ENCODE results near the gene PGRMC2. TPM values are rescaled to one million over a fixed set of nuclear protein-coding genes. Genes with fewer than 3 reads are reported as not detected.
"Not testable (repeated sequence)": the region's sequence is repeated elsewhere in the genome, so short reads cannot be mapped to it uniquely, and the experiment has no call there.

The PGRMC2 gene
- total RNA-seq, 1 experiment from 2014 or later: 19.9 TPM

DNA sequence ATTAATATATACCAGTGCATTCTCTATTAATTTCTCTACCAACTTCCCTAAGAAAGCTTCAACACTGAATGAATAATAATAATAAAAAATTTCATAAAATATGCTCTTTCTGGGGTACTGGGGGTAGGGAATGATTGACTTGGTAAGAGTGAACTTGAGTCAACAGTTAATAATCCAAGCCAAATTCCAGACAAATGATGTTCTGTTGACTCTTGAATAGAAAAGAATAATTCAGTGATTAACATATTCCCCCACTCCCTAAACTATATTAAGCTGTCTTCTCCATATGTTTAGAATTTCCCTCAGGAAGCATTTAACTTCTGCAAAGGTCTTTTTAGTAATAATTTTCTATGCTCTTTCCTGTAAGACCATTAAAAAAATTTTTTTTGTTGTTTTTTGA, 12.3 kb downstream of the PGRMC2 start:
- DNase-seq (ENCODE audit: extremely low read depth, low read depth): no peak

DNA sequence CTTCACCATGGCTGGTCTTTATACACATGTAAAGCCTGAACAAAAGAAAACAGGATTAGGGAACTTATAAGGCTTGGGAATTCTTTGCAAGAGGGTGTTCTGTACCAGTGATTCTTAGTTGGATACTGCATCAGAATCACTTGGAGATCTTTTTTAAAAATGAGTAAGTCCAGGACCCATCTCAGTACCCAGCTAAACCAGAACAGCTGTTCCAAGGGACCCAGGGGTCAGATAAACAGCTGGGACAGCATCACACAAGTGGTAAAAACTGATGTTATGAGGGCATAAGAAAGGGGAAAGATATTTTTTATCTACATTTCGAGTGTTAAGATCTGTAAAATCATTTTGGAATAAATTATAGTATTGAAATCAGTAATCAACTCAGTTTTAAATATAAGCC, 16.1 kb downstream of the PGRMC2 start:
- no peak for DNase-seq (ENCODE audit: extremely low read depth, low read depth)

DNA sequence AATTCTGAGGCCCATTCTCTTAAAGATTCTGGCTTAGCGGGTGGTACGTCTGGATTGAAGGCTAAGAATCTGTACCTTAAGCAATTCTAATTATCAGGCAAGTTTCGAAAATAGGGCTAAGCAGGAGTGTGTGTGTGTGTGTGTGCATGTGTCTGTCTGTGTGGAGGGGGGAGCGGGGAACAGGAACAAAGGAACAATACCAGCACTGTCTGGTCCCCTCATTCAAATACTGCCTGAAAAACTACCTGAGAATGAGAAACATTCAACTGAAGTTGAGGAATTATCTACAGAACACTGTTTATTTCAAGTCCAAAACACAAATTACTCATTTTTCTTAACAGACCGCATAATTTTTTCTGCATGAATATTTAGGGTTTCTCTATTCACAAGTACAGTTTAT, 18.6 kb downstream of the PGRMC2 start:
- DNase-seq (ENCODE audit: extremely low read depth, low read depth): no peak

DNA sequence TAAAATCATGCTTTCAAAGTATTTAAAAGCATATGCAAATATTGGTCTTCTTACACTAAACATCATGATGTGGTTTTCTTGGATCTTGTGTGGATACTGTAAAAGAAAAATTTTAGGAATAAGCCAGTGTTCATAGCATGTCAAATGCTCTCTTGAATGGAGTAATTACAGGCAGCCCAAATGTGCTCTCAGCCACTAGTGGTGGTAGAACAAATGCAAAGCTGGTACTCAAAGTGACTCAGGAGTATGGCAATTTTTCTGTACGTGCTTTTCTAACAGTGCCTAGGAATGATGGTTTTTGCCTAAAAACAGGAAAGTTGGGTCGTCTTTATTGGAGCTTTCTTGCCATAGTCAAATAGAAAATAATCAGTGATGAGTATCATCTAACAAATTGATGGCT, 19.9 kb downstream of the PGRMC2 start:
- DNase-seq (ENCODE audit: extremely low read depth, low read depth): no peak

DNA sequence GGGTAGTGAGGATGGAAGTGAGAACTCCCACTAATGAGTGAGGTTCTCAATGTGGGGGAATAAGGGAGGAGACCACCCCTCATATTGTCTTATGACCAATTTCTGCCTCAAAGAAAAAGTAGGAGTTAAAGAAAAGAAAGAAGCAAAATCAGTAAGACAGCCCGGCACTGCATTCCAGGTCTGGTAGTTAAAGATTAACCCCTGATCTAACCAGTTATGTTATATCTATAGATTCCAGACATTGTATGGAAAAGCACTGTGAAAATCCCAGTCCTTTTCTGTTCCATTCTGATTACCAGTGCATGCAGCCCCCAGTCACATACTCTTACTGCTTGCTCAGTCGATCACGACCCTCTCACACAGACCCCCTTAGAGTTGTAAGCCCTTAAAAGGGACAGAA, 20.4 kb downstream of the PGRMC2 start:
- DNase-seq (ENCODE audit: extremely low read depth, low read depth): not testable (repeated sequence)

DNA sequence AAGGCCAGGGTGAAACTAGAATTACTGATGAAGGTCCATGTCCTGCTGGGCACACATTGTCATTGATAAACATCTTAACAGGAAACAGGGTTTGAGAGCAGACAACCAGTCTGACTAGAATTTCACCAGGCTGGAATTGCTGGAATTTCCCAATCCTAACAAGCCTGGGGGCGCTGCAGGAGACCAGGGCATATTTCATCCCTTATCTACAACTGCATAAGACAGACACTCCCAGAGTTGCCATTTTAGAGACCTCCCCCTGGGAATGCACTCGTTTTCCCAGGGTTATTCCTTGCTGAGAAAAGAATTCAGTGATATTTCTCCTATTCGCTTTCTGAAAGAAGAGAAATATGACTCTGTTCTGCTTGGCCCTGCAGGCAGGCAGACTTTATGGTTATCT, 22.1 kb downstream of the PGRMC2 start:
- DNase-seq (ENCODE audit: extremely low read depth, low read depth): not testable (repeated sequence)

DNA sequence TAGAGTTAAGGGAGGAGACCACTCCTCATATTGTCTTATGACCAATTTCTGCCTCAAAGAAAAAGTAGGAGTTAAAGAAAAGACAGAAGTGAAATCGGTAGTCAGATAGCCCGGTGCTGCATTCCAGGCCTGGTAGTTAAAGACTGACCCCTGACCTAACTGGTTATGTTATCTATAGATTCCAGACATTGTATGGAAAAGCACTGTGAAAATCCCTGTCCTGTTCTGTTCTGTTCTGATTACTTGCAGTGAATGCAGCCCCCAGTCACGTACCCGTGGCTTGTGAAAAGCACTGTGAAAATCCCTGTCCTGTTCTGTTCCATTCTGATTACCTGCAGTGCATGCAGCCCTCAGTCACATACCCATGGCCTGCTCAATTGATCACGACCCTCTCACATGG, 27.7 kb downstream of the PGRMC2 start:
- DNase-seq (ENCODE audit: extremely low read depth, low read depth): not testable (repeated sequence)

DNA sequence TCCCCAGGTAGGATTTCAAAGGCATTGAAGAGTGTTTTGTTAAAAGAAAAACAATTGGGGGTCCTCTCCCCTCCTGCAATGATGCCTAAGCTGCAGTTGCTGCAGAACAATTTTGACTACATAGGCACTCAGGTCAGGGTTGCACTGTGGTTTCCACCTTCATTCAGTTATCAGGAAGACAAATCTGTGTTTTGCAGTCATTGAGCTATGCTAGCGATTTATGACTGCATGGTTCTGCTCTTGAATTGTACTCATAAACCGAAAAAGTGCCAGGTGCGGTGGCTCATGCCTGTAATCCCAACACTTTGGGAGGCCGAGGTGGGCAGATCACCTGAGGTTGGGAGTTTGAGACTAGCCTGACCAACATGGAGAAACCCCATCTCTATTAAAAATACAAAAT, 29.4 kb downstream of the PGRMC2 start:
- not testable (repeated sequence) for DNase-seq (ENCODE audit: extremely low read depth, low read depth)

DNA sequence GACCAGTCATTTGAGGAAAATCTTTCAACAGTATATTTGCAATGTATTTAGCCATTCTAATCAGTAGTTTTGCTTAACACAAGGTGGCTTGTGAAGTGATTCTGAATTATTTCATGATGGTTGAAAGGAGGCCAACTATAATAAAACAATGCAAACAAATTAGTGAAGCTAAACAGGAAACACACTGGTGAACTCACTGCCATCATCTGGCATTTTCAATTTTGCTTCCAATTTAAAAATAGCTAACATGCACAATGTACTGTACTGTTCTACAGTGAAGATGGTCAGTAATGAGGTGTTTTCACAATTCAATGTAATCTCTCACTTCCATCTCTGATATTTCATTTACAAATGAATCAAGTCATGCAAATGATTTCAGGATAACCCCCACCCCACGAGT, 31.1 kb downstream of the PGRMC2 start:
- DNase-seq (ENCODE audit: extremely low read depth, low read depth): no peak

DNA sequence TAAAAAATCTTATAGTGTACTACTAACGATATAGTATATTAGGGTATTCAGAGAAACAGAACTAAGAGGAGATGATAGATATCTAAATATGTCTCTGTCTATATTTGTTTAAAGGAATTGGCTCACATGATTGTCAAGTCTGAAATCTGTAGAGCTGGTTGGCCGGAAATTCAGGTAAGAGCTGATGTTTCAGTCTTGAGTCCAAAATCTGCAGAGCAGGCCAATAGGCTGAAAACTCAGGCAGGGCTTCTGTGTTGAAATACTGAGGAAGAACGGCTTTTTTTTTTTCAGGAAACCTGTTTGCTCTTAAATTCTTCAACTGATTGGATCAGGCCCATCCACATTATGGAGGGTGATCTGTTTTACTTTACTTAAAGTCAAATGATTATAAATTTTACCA, 31.7 kb downstream of the PGRMC2 start:
- no peak for DNase-seq (ENCODE audit: extremely low read depth, low read depth)

DNA sequence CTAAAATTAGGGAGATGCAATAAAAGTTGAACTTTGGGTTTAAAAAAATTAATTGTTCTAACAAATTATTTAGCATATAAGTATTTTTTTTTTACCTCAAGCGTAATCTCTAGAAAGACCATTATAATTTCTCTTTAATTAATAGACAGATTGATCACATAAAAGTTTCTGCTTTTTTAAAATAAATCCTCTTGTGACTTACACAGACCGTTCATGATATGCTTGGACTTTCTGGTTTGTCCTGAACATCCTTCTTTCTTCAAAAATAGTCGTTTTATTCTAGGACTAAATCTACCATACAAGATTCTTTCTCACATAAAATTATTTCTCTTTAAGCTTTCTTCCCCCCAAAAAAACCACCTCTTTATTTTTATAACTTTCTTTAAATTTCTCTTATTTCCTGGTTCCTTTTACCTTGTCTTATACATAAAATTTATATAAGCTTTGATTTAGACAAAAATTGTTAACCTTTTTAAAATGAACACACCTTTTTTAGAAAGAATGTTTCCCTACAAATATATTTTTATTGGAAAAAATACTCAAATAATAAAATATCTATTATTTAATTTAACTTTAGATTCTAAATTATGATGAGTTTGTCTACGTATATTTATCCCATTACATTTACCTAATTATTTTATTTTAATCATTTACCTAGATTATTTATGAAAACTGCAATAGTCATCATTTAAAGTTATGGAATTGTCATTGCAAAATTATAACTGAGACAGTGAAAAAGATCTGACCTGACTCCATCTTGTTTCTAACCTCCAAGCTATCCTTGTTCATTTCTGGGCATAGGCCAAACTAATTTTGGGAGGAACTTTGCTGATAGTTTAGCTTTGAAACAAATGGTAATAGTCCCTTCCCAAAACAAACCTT, 37.6 kb downstream of the PGRMC2 start:
- no peak for DNase-seq (ENCODE audit: extremely low read depth, low read depth)

DNA sequence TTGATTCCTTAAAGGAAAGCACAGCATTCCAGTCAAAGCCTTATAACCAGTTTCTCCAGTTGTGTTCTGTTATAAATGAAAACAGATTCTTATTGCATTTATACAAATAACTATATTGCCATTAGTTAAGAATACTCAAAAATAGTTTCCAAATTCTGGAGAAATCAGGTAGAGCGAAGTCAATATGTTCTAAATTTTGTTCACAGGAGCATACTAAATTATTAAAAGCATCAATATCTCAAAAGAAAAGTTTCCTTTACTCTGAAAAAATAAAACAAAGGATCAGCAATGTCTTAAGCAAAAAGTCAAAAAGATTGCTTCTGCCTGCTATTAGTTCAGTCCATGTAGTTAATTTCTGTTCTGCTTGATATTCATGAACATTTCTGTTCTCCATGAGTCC, 39.7 kb downstream of the PGRMC2 start:
- DNase-seq (ENCODE audit: extremely low read depth, low read depth): no peak

DNA sequence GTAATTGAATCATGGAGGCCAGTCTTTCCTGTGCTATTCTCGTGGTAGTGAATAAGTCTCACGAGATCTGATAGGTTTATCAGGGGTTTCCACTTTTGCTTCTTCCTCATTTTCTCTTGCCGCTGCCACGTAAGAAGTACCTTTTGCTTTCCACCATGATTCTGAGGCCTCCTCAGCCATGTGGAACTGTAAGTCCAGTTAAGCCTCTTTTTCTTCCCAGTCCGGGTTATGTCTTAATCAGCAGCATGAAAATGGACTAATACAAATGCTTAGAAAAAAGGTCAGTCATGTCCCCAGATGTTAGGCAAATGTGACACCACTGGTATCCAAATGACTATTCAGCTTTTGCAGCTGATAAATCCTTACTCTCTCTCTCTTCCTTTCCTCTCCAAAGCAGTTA, 42.2 kb downstream of the PGRMC2 start:
- DNase-seq (ENCODE audit: extremely low read depth, low read depth): not testable (repeated sequence)

DNA sequence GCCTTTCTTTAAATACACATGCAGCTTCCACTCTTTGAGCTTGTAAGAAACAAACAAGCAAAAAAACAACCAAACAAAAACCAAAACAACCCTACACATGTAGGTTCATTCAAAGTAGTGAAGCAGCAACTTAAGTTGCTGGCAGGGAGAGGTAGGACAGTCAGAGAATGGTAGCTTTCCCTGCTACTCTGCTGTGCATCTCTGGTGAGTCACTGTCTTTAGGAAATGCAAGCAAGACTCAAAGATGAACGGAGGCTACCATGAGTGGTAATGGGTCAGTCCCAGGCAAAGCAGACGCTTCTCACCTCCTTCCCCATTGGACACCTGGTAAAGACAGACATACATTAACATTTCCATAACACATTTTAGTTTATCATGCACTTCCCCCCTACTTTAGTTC, 43.2 kb downstream of the PGRMC2 start:
- no peak for DNase-seq (ENCODE audit: extremely low read depth, low read depth)

DNA sequence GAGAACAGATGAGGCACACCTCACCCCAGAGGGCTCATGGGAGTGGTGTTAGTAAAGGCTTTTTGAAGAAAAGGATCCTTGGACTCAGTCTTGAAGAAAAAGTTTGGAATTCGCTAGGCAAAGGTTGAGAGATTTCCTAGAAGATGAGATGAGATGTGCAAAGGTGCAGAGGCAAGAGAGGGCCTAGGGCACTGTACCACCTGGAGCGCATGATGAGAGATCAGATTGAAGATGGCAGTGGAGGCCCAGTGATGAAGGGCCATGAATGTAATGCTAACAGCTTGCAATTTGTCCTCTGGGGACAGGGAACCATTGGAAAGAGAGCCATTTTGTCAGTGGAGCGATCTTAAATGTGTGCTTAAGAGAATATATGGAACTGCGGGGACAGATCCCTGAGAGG, 45.0 kb downstream of the PGRMC2 start:
- no peak for DNase-seq (ENCODE audit: extremely low read depth, low read depth)

DNA sequence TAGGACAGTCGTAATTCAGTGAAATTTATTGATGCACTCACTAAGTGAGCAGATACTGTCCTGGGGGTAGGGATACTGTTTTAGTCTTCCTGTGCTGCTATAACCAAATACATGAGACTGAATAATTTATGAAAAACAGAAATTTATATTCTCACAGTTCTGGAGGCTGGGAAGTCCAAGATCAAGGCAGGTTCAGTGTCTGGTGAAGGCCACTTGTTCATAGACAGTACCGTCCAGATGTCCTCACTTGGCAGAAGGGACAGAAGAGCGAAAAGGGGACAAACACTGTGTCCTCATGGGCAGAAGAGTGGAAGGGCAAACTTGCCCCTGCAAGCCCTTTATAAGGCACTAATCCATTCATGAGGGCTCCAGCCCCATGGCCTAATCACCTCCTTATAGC, 45.6 kb downstream of the PGRMC2 start:
- no peak for DNase-seq (ENCODE audit: extremely low read depth, low read depth)

DNA sequence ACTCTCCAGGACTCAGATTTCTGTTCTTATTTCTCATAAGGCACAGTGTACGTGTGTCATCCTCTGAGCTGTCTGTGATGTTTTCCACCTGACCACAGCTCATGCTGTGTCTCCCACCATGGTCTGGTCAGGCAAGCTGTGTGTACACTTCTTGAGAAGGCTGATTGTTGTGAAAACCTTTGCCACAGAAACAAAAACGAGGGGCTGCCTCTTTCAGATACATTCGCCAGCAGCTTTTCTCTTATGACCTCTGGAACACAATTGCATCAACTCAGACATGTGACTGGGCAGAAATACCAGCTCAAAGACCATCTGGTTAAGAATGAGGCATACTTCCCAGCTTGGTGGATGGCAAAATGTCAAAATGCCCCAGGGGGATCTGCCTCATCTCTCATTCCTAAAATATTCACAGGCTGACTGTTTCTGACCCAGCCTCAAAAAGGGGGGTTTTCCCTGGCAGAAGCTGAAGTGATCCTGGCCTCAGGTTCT, 46.1 kb downstream of the PGRMC2 start:
- peak; percentile 13 for DNase-seq (ENCODE audit: extremely low read depth, low read depth)

DNA sequence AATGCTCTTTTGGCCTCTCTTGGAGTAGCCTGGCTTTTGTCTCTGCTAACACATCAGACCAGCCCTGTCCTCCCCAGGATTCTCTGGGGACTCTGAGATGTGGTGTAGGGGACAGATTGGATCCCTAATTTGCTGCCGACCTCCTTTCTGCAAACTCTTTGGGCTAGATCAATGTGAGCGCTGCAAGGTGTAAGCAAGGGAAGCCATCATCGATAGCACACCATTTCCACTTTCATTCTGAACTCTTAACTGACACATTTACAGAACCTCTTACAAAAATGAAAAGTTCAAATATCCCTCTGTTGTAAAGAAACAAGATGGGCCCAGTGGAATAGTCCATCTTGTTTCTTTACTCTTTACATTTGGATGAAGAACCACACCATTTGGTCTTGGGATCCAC, 46.6 kb downstream of the PGRMC2 start:
- DNase-seq (ENCODE audit: extremely low read depth, low read depth): no peak

DNA sequence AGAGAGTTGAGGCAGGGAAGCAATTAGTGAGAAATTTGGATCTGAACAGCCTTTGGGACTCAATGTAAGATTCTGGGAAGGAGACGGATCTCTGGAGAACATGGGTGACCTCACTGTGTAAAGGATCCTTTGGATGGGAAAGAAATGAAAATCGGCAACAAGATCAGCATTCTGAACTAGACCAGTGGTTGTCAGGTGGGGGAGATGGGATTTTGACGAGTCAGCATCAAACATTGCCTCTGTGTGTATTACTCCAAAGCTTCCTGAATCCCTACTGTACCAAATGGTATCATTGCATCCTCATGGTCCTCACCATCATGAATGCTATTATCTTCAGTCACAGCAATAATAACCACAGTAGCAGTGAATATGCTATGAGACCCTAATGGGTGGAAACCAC, 52.8 kb downstream of the PGRMC2 start:
- DNase-seq (ENCODE audit: extremely low read depth, low read depth): no peak

DNA sequence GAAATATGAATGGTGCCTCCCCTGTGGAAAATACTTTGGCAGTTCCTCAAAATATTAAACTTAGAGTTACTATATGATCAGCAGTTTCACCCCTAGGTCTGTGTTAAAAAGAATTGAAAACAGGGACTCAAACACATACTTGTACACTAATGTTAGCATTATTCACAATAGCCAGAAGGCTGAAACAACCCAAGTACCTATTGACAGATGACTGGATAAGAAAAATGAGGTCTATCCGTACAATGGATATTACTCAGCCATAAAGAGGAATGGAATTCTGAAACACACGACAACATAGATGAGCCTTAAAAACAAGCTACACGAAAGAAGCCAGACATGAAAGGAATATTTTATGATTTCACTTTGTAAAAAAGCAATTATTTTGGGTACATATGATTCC, 54.9 kb downstream of the PGRMC2 start:
- no peak for DNase-seq (ENCODE audit: extremely low read depth, low read depth)

DNA sequence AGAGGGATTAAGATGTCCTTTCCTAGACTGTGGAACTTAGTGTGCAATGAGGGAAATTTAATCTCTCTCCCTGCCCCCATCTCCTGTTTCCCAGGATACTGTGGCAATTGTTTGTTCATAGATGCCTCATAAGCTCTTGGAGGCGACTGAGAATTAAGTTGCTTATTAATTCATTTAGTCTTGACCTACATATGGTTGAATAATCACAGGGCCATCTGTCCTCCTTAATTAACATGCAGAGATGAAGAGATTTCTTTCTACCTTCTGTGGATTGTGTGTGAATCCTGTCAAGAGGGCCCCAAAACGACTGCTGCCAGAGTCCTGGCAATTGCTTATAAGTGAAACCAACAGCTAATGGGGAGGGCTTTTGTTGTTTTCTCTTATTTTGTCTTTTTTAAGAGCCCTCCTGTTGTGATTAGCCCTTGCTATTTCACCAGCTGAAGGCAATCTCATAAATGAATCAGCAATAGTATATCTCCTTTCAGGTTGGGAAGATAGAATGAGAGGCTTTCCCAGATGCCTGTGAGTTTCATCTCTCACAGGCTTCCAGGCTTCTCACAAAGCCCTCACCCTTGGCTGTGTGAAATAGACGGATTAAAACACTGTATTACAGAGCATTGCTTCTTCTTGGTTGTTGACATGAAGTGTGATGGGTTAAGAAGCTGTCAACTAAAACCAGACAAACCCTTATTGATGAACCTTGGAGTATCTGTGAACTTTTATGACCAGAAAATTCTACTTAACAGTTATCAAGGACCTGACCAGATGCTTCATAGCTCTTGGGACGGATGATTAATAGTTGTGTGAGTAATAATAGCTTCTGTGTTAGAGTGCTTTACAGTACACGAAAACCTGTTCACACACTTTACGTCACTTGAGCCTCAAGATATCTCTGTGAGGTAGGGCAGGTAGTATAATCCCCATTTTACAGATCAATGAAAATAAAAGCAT, 58.5 kb downstream of the PGRMC2 start:
- DNase-seq (ENCODE audit: extremely low read depth, low read depth): no peak

All from NCI-H460 (cell line).